Activated T-helper 2 cell treated with anti-CD3 and anti-CD28 coated beads, Interferon-gamma antibody, Interleukin-2, Interleukin-4, amounts not matched to agents 10 μg/mL and 5 μg/mL and 100 μg/mL, durations not matched to agents 14 hours and 24 hours and 36 hours (primary cell): Measurements from ENCODE around the gene TMC8. TPM values are rescaled to one million over a fixed set of nuclear protein-coding genes. Genes with fewer than 3 reads are reported as not detected.

Experiments used
- DNase-seq: peaks from one replicate; pipeline ENCODE4 v3.0.0; 2021; ENCODE audit warnings: low spot score
- H3K27ac Mint-ChIP-seq: one replicate; pipeline ENCODE4 v1.8.0; 2021; ENCODE audit warnings: mixed read lengths
- H3K27me3 Mint-ChIP-seq: one replicate; pipeline ENCODE4 v1.8.0; 2021; ENCODE audit warnings: low read depth, mixed read lengths
- H3K36me3 Mint-ChIP-seq: one replicate; pipeline ENCODE4 v1.8.0; 2021; ENCODE audit warnings: low read depth, mixed read lengths
- H3K4me1 Mint-ChIP-seq: one replicate; pipeline ENCODE4 v1.8.0; 2021; ENCODE audit warnings: low read depth, mixed read lengths
- H3K4me3 Mint-ChIP-seq: one replicate; pipeline ENCODE4 v1.8.0; 2021; ENCODE audit warnings: low read depth, mild to moderate bottlenecking, moderate library complexity, mixed read lengths
- H3K9me3 Mint-ChIP-seq: one replicate; pipeline ENCODE4 v1.8.0; 2021; ENCODE audit warnings: mixed read lengths
- intact Hi-C: fragments of 100-400 bp; cut with micrococcal nuclease; formaldehyde crosslinking; loops from one replicate; pipeline ENCODE4 v1.15.1; 2023
- total RNA-seq: library from RNA; stranded (reverse); gene quantifications from 2 replicates; pipeline ENCODE4 v1.2.3, GENCODE V29; 2022

Gene TMC8
- total RNA-seq, 1 donor from 2014 or later: 196 TPM

DNA sequence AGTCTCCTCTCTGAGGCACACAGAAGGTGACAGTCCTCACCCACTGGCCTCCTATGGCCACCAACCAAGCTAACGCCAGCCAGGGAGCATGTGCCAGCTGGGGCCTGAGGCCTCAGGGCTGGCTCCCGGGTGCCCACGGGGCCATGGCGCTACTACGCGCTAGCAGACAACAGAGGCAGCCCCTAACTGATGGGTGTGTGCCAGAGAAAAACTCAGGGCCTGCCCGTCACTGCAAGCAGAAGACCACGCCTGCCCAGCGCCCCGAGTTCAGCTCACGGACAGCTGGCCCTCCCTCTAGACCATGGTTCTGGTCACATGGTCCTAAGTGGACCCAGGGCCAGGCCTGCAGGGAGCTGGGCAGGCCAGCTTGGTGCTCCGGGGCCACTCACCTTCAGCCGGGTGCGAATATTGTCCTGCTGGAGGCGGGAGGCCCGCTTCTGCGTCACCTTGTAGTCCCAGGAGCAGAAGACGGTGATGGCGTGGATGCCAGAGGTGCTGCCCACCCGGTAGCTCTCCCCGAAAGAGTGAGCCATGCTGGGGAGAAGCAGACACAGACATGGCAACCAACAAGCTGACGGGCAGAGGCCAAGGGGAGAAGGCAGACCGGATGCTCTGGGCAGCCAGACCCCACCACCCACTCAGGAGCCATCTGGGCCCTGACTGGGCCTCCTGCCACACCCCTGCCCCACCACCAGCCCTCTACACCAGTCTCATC, 8.2 kb upstream of the TMC8 start:
- H3K4me1 Mint-ChIP-seq: peaks cover 48% of the 10 kb centered on the region
- intact Hi-C loops: loop anchor here (10.0 kb wide), 2 partner anchors 668 to 1388 kb away; partner anchors contain the start of genes MFSD11 and SRSF2
- H3K9me3 Mint-ChIP-seq: no peaks in the 10 kb centered on the region
- peaks cover 63% of the 10 kb centered on the region for H3K36me3 Mint-ChIP-seq
- H3K4me3 Mint-ChIP-seq: peak overlapping the region; percentile 80
- no peak for DNase-seq
- H3K27ac Mint-ChIP-seq: peak overlapping the region; percentile 55
- H3K27me3 Mint-ChIP-seq: no peaks in the 10 kb centered on the region

DNA sequence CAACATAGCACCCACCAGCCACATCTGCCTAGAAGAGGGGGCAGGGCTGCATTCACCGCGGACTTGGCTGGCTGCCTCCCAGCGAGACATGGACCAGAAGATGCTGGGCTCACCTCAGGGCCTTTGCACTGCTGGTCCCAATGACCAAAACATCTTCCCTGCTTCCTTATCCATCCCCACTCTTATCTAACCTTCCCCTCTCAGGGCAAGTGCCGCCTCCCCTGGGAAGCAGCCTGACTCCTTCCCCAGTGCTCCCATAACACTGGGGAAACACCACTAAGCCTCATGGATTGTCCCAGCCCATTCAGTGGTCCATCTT, 7.7 kb upstream of the TMC8 start:
- H3K4me3 Mint-ChIP-seq: peak overlapping the region; percentile 80
- peaks cover 61% of the 10 kb centered on the region for H3K36me3 Mint-ChIP-seq
- no peaks in the 10 kb centered on the region for H3K27me3 Mint-ChIP-seq
- peaks cover 48% of the 10 kb centered on the region for H3K4me1 Mint-ChIP-seq
- H3K27ac Mint-ChIP-seq: peak overlapping the region; percentile 58
- H3K9me3 Mint-ChIP-seq: no peaks in the 10 kb centered on the region
- no peak for DNase-seq
- intact Hi-C loops: loop anchor here (10.0 kb wide), 2 partner anchors 668 to 1388 kb away; partner anchors contain the start of genes MFSD11 and SRSF2

DNA sequence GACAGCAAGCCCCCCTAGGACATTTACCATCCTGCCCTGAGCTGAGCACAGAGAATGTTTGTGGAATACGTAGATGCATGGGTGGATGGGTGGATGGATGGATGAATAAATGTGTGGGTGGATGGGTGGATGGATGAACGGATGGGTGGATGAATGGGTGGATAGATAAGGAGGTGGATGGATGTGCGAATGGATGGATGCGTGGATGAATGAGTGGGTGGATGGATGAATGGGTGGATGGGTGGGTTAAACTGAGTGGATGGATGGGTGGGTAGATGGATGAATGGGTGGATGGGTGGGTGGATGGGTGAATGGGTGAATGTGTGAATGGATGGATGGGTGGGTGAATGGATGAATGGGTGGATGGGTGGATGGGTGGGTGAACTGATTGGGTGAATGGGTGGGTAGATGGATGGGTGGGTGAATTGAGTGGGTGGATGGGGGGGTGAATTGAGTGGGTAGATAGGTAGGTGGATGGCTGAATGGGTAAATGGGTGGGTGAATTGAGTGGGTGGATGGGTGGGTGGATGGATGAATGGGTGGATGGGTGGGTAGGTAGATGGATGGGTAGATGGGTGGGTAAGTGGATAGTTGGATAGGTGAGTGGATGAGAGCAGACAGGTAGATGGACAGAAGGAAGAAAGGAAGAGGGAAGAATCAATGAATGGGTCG, 7.2 kb upstream of the TMC8 start:
- H3K4me1 Mint-ChIP-seq: peaks cover 46% of the 10 kb centered on the region
- peak overlapping the region; percentile 58 for H3K27ac Mint-ChIP-seq
- H3K36me3 Mint-ChIP-seq: peaks cover 58% of the 10 kb centered on the region

DNA sequence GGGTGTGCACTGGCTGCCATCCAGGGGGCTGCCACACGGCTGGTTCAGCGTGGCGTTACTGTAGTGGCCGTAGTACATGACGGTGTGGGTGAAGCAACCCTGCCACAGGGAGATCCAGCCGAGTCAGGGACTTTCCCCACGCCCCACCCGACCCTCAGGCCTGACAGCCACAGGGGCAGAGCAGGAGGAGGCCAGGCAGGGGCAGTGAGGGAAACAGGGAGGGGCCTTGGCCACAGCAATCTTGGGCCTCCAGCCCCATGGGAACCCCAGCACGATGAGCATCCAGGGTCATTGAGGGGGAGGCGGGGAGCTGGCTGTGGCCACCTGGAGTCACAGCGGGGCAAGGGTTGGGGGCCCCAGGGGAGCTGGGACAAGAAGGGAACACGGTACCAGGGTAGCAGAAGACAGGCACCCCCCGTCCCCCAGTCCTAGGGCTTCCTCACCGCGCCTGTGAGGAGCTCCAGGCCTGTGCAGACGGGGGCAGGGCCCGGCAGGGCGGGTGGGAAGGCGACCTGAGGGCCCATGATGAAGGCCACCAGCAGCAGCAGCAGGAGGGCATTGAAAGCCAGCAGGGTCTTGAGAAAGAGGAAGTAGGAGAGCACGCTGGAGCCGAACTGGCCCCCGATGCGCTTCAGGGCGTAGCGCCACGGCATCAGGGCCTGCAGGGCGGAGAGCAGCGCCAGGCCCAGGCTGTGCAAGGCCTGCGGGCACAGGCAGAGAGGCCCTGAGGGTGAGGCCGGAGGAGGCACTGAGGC, 6.3 kb upstream of the TMC8 start:
- Mint-ChIP-seq H3K9me3 (no peaks in the 10 kb centered on the region), H3K4me3 (peak overlapping the region; percentile 40), H3K36me3 (peaks cover 58% of the 10 kb centered on the region), H3K27me3 (no peaks in the 10 kb centered on the region), H3K4me1 (peaks cover 50% of the 10 kb centered on the region), H3K27ac (peak overlapping the region; percentile 29)
- DNase-seq: no peak
- intact Hi-C loops: loop anchor here (10.0 kb wide), 2 partner anchors 669 to 1389 kb away; partner anchors contain the start of genes MFSD11 and SRSF2

More for the DNA sequence above, 7.2 kb upstream of the TMC8 start:
- intact Hi-C loops: loop anchor here (10.0 kb wide), 2 partner anchors 669 to 1389 kb away; partner anchors contain the start of genes MFSD11 and SRSF2
- no peak for DNase-seq
- Mint-ChIP-seq H3K27me3 (no peaks in the 10 kb centered on the region), H3K4me3 (peak overlapping the region; percentile 80), H3K9me3 (no peaks in the 10 kb centered on the region)

DNA sequence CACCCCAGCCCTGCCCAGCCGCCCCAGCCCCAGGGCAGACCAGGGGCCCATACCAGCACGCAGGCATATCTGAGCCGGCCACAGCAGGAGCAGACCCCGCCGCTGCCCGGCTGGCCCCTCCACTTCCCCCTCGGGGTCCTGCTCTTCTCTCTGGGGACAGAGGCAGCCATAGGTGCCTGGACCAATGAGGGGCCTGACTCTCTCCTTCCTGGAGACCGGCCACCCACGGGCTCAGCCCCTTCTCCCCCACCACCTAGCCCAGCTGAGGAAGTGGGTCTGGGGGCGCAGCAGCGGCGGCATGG, 5.8 kb upstream of the TMC8 start:
- Mint-ChIP-seq H3K27ac (no peak overlapping the region), H3K4me1 (peaks cover 54% of the 10 kb centered on the region), H3K9me3 (no peaks in the 10 kb centered on the region), H3K27me3 (no peaks in the 10 kb centered on the region), H3K4me3 (peak overlapping the region; percentile 49), H3K36me3 (peaks cover 58% of the 10 kb centered on the region)
- DNase-seq: no peak
- intact Hi-C loops: loop anchor here (10.0 kb wide), 2 partner anchors 670 to 1390 kb away; partner anchors contain the start of genes MFSD11 and SRSF2

DNA sequence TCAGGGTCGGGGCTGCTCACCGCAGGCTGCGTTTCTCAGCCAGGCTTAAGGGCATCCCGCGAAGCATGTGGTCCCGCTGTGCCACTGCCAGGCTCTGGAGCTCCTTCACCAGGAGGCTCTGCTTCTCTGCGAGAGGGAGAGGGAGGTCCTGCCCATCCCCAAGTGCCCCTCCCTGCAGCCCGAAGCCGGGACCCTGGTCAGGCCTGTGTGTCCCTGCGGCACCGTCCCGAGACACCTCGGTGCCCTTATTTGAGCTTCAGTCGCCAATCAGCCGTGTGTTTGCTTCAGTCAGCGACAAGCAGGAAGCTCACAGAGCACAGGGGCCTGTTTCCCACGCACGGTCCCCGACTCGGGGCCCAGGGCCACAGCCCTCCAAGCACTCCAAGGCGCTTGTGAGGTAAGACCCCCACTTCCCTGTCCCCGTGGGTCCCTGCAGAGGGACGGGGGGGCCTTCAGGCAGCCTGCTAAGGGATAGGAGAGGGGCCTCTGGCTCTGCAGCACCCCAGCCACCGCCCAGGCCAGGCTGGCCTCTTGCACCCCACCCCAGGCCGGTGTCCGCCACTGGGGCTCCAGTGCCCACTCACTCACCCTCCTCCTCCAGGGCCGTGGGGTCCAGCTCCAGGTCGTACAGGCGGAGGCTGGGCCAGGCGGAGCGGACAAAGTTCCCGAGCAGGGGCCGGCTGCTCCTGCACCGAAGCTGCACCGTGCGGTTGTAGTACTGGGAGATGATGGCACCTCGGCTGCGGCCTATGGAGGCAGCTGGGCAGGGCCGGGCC, 5.2 kb upstream of the TMC8 start:
- Mint-ChIP-seq H3K27ac (peak overlapping the region; percentile 70), H3K36me3 (peaks cover 56% of the 10 kb centered on the region), H3K27me3 (no peaks in the 10 kb centered on the region), H3K4me1 (peaks cover 57% of the 10 kb centered on the region), H3K4me3 (peak overlapping the region; percentile 88), H3K9me3 (no peaks in the 10 kb centered on the region)
- no peak for DNase-seq
- intact Hi-C loops: loop anchor here (10.0 kb wide), 2 partner anchors 671 to 1391 kb away; partner anchors contain the start of genes MFSD11 and SRSF2

DNA sequence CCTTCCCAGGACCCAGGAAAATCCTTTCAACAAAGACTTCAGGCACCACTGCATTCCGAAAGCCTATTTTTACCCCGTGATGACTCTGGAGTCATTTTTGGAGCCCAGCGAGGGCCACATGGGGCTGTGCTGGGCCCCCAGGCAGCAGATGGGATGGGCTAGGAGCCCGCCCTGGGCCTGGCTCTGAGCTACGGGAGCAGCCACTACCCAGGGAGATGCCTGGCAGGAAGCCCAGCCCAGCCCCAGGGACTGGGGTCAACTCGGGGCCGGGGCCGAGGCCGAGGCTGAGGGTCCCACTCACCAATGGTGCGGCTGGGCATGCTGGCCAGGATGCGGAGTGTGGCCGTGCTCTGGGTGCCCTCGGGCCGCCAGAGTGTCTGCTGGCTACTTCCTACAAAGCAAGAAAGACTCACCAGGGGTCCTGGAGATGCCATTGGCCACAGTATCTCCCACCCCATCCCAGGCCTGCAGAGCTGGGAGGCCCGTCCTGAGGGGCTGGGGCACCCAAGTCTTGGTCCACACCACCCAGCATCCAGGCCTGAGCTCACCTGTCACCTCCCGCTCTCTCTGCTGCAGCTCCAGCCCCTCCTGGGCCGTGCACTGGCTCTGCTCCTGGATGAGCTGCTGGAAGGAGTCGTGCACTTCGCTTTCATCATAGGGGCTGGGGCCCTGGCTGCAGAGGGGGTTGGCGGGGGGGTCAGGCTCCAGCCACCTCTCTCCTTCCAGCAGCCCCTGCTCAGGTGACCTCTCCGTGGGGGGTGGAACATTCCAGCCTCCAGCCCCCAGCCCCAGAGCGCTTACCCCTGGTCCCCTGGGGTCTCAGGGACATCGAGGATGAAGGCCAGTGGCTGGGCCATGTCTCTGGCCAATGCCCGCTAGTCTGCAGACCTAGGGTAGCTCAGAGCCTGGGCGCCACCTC, 4.3 kb upstream of the TMC8 start:
- H3K27me3 Mint-ChIP-seq: no peaks in the 10 kb centered on the region
- peak overlapping the region; percentile 80 for H3K27ac Mint-ChIP-seq
- no peaks in the 10 kb centered on the region for H3K9me3 Mint-ChIP-seq
- peaks cover 50% of the 10 kb centered on the region for H3K4me1 Mint-ChIP-seq
- intact Hi-C loops: loop anchor here (10.0 kb wide), 2 partner anchors 671 to 1391 kb away; partner anchors contain the start of genes MFSD11 and SRSF2
- H3K36me3 Mint-ChIP-seq: peaks cover 55% of the 10 kb centered on the region
- H3K4me3 Mint-ChIP-seq: peak overlapping the region; percentile 88
- DNase-seq: no peak

DNA sequence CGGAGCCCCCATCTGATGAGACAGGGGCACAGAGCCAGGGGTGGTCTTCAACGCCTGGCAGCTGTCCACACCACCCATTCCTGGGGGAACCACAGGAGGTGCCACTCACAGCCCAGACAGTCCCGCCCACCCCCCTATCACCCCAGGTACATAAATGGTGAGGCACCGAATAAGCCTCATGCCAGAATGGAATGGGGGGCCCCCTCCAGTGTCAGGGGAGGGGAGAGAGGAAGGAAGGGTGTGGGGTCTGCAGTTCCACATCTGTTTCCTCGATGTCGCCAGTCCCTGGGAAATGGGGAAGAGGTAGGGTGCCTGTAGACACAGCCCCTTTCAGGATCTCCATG, 3.7 kb upstream of the TMC8 start:
- Mint-ChIP-seq H3K9me3 (no peaks in the 10 kb centered on the region), H3K4me3 (peak overlapping the region; percentile 88), H3K27ac (peak overlapping the region; percentile 86), H3K4me1 (peaks cover 45% of the 10 kb centered on the region), H3K27me3 (no peaks in the 10 kb centered on the region), H3K36me3 (peaks cover 49% of the 10 kb centered on the region)
- intact Hi-C loops: loop anchor here (1.0 to 10.0 kb wide), 3 partner anchors 14 to 1392 kb away; partner anchors contain the start of genes MFSD11 and SRSF2
- no peak for DNase-seq

DNA sequence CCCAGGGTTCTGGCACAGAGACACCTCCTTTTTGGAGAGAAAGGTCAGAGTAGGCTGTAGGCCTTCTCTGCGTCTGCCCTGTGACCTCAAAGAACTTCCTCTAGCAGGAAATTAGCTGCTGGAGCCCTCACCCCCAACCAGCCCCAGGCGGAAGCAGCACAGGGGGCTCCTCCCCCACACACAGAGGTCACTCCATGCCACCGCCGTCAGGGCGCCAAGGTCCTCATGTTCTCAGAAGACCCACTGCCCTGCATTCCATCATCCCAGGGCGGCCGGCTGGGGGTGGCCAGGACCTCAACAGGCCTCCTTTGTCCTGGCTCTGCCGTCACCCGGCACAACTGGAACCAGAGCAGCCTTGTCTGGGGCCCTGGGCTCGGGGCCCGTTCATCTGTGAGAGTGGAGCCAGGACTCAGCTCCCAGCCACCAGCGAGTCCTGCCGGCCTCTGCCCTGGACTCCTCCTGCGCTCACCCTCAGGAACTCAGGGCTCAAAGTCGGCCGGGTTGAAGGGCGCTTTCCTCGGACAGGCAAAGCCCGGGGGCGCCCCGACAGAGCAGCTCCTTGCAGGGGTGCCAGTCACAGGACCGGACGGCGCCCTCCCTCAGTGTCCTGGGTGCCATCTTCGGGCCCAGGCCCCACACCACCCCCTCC, 3.2 kb upstream of the TMC8 start:
- intact Hi-C loops: loop anchor here (1.0 to 10.0 kb wide), 3 partner anchors 14 to 1393 kb away; partner anchors contain the start of genes MFSD11 and SRSF2
- H3K36me3 Mint-ChIP-seq: peaks cover 45% of the 10 kb centered on the region

DNA sequence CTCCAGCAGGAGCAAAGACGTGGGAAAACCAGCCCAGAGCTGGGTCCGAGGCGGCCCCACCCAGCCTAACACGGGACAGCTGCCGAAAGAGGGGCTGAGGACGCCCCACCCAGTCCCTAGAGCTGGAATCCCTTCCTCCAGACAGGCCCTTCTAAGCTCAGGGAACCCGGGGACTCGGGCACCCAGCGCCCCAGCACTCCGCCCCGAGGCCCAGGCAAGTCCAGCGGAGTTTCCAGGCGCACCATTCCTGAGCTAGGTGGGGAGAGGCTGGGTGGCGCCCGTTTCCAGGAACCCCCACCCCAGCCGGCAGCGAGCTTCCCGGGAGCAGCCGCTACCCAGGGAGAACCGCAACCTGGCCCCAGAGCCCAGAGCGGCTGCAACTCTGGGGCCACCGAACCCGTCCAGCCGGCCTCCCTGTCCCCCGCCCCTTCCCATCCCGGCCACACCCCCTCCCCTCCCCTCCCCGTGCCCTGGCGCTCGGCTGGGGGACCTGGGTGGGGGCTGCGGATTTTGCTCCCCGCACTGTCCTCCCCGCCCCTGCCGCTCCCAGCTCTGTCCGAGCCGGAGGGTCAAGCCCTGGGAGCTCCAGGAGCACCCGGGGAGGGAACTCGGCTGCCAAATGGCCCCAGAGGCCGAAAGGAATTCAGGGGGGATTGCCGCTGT, 2.6 kb upstream of the TMC8 start:
- Mint-ChIP-seq H3K4me1 (peaks cover 37% of the 10 kb centered on the region), H3K27me3 (no peaks in the 10 kb centered on the region)

More for the DNA sequence above, 3.2 kb upstream of the TMC8 start:
- no peaks in the 10 kb centered on the region for H3K9me3 Mint-ChIP-seq
- peak overlapping the region; percentile 88 for H3K4me3 Mint-ChIP-seq
- no peaks in the 10 kb centered on the region for H3K27me3 Mint-ChIP-seq
- peak overlapping the region; percentile 86 for H3K27ac Mint-ChIP-seq
- peak; percentile 72 for DNase-seq
- peaks cover 40% of the 10 kb centered on the region for H3K4me1 Mint-ChIP-seq

More for the DNA sequence above, 2.6 kb upstream of the TMC8 start:
- intact Hi-C loops: loop anchor here (1.0 to 10.0 kb wide), 3 partner anchors 15 to 1393 kb away; partner anchors contain the start of genes MFSD11 and SRSF2
- H3K4me3 Mint-ChIP-seq: peak overlapping the region; percentile 88
- peaks cover 45% of the 10 kb centered on the region for H3K36me3 Mint-ChIP-seq
- no peaks in the 10 kb centered on the region for H3K9me3 Mint-ChIP-seq
- peak overlapping the region; percentile 86 for H3K27ac Mint-ChIP-seq
- no peak for DNase-seq
